ENCODE data around the gene PCDHGA7. TPM values are rescaled to one million over a fixed set of nuclear protein-coding genes. Genes with fewer than 3 reads are reported as not detected.

Gene PCDHGA7
- total RNA-seq, 1 experiment from 2014 or later = 0.43 TPM

GRCh38 chr5:141360685-141361084 is 21.9 kb upstream of the PCDHGA7 start:
- H3K36me3 Mint-ChIP-seq (ENCODE audit: insufficient read depth, unreplicated experiment) = no peaks in the 10 kb centered on the region
- no peaks in the 10 kb centered on the region for H3K27me3 Mint-ChIP-seq (ENCODE audit: insufficient read depth, unreplicated experiment)
- ChIA-PET CTCF (no interaction called here), POLR2A (no interaction called here)
- peaks cover 28% of the 10 kb centered on the region for H3K9me3 Mint-ChIP-seq (ENCODE audit: unreplicated experiment)
- Histone ChIP-seq H3K9me3 (no peaks in the 10 kb centered on the region), H3K4me3 (ENCODE audit: low read depth, low read length) (no peak overlapping the region), H3K27me3 (replicated peaks; ENCODE audit: control insufficient read depth, insufficient read depth, low read length) (no peaks in the 10 kb centered on the region), H3K36me3 (ENCODE audit: control insufficient read depth, insufficient read depth, low read length) (no peaks in the 10 kb centered on the region), H3K4me1 (no peaks in the 10 kb centered on the region)
- no peaks in the 10 kb centered on the region for H3K4me1 Mint-ChIP-seq (ENCODE audit: low read depth, unreplicated experiment)
- BruUV-seq (replicated peaks) = no TSS peak
- intact Hi-C loops (cut with micrococcal nuclease; ENCODE audit: unreplicated experiment) = no loop called here
- H3K27ac Mint-ChIP-seq (ENCODE audit: unreplicated experiment) = no peak overlapping the region
- H3K4me3 Mint-ChIP-seq (ENCODE audit: unreplicated experiment) = no peak overlapping the region
- TF ChIP-seq CTCF (IDR thresholded peaks at IDR 0.05; ENCODE audit: insufficient read depth in 1 of 2, low read depth in 1 of 2, low read length in 1 of 2, severe bottlenecking in 1 of 2, unreplicated experiment in 1 of 2) = no peak
- no peak for DNase-seq

- Mint-ChIP-seq H3K27me3 (ENCODE audit: insufficient read depth, unreplicated experiment) (no peaks in the 10 kb centered on the region), H3K9me3 (ENCODE audit: unreplicated experiment) (peaks cover 31% of the 10 kb centered on the region), H3K4me1 (ENCODE audit: low read depth, unreplicated experiment) (no peaks in the 10 kb centered on the region), H3K27ac (ENCODE audit: unreplicated experiment) (no peak overlapping the region), H3K36me3 (ENCODE audit: insufficient read depth, unreplicated experiment) (no peaks in the 10 kb centered on the region), H3K4me3 (ENCODE audit: unreplicated experiment) (no peak overlapping the region)
- no peak for TF ChIP-seq CTCF (IDR thresholded peaks at IDR 0.05; ENCODE audit: insufficient read depth in 1 of 2, low read depth in 1 of 2, low read length in 1 of 2, severe bottlenecking in 1 of 2, unreplicated experiment in 1 of 2)
- Histone ChIP-seq H3K9me3 (no peaks in the 10 kb centered on the region), H3K36me3 (ENCODE audit: control insufficient read depth, insufficient read depth, low read length) (no peaks in the 10 kb centered on the region), H3K27me3 (replicated peaks; ENCODE audit: control insufficient read depth, insufficient read depth, low read length) (no peaks in the 10 kb centered on the region), H3K4me1 (no peaks in the 10 kb centered on the region), H3K4me3 (ENCODE audit: low read depth, low read length) (no peak overlapping the region)
- intact Hi-C loops (cut with micrococcal nuclease; ENCODE audit: unreplicated experiment) = no loop called here
- CTCF ChIA-PET = no interaction called here
- DNase-seq = no peak
- POLR2A ChIA-PET = no interaction called here
- no TSS peak for BruUV-seq (replicated peaks)
These were observed 19.8 kb upstream of the PCDHGA7 start for GRCh38 chr5:141362719-141363118.

- no peak for DNase-seq
- ChIA-PET POLR2A (no interaction called here), CTCF (interaction anchor here (1.9 kb wide), 1 partner anchor 200 kb away, joined by 6 read pairs; no protein-coding TSS in a partner anchor)
- Mint-ChIP-seq H3K4me1 (ENCODE audit: low read depth, unreplicated experiment) (no peaks in the 10 kb centered on the region), H3K9me3 (ENCODE audit: unreplicated experiment) (peaks cover 31% of the 10 kb centered on the region), H3K27ac (ENCODE audit: unreplicated experiment) (no peak within 1 kb of the TSS), H3K4me3 (ENCODE audit: unreplicated experiment) (no peak within 1 kb of the TSS), H3K27me3 (ENCODE audit: insufficient read depth, unreplicated experiment) (no peaks in the 10 kb centered on the region), H3K36me3 (ENCODE audit: insufficient read depth, unreplicated experiment) (no peaks in the 10 kb centered on the region)
- intact Hi-C loops (cut with micrococcal nuclease; ENCODE audit: unreplicated experiment) = no loop called here
- no peak for TF ChIP-seq CTCF (IDR thresholded peaks at IDR 0.05; ENCODE audit: insufficient read depth in 1 of 2, low read depth in 1 of 2, low read length in 1 of 2, severe bottlenecking in 1 of 2, unreplicated experiment in 1 of 2)
- H3K36me3 ChIP-seq (ENCODE audit: control insufficient read depth, insufficient read depth, low read length) = no peaks in the 10 kb centered on the region
- no TSS peak for BruUV-seq (replicated peaks)
- no peak within 1 kb of the TSS for H3K4me3 ChIP-seq (ENCODE audit: low read depth, low read length)
- no peaks in the 10 kb centered on the region for H3K27me3 ChIP-seq (replicated peaks; ENCODE audit: control insufficient read depth, insufficient read depth, low read length)
- no peaks in the 10 kb centered on the region for H3K9me3 ChIP-seq
- H3K4me1 ChIP-seq = no peaks in the 10 kb centered on the region
These were observed 18.4 kb upstream of the PCDHGA7 start, which contains the start of gene PCDHGA5 for GRCh38 chr5:141363952-141364660. Gene PCDHGA5, plus strand, starts transcription at chr5:141364162. Its CDS starts 169 bp downstream, at chr5:141364331.

Measured in Caco-2 (cell line).